B cell (primary cell): ENCODE measurements around the gene POLR2J. TPM values are rescaled to one million over a fixed set of nuclear protein-coding genes. Genes with fewer than 3 reads are reported as not detected.

Experiments
- ATAC-seq: fragments of 200-7000 bp; cut with Tn5 transposase; one replicate; pipeline ENCODE4 v1.10.0; 2021; ENCODE audit warnings: low read depth, mild to moderate bottlenecking, moderate number of reproducible peaks, moderate library complexity
- CTCF ChIA-PET: fragments of 350-600 bp; sonication (Branson Sonifier 250); formaldehyde crosslinking; loops from one replicate; lab custom pipeline; 2021; ENCODE audit warnings: antibody characterized with exemption, inconsistent platforms; lab: Charles Lee
- POLR2A ChIA-PET: fragments of 350-600 bp; sonication (Branson Sonifier 250); formaldehyde crosslinking; loops from one replicate; lab custom pipeline; 2021; ENCODE audit warnings: antibody characterized with exemption; lab: Charles Lee
- DNase-seq: peaks from one replicate; pipeline ENCODE4 v3.0.0; 2013
- H2AFZ ChIP-seq: 2 replicates; pipeline ENCODE4 v1.6.1; 2012; ENCODE audit warnings: mild to moderate bottlenecking, low read depth, low read length; ENCODE audit not compliant: insufficient read depth, poor library complexity, severe bottlenecking
- H3K27ac ChIP-seq, 2 donors: 1 replicate in 1 of 2; 2 replicates in 1 of 2; pipeline ENCODE4 v1.5.1; 2012 to 2013; ENCODE audit warnings: low read length in 2 of 2, mild to moderate bottlenecking in 2 of 2, moderate library complexity in 1 of 2
- H3K27me3 ChIP-seq, 4 experiments: fragments of 200-600 bp in 1 of 4; sonication (generic) in 1 of 4; replicated peaks in 1 of 4; 1 replicate in 2 of 4; 2 replicates in 2 of 4; pipeline versions ENCODE4 v1.6.1 to v1.7.0; 2013 to 2016; ENCODE audit warnings: low read length in 3 of 4, mild to moderate bottlenecking in 2 of 4, mixed read lengths in 1 of 4, moderate library complexity in 1 of 4; ENCODE audit not compliant: insufficient read depth in 4 of 4, control insufficient read depth in 3 of 4; ENCODE audit errors: control extremely low read depth in 1 of 4
- H3K36me3 ChIP-seq, 2 experiments: replicated peaks in 1 of 2; 1 replicate in 1 of 2; 2 replicates in 1 of 2; pipeline versions ENCODE4 v1.6.1 to v1.7.1; 2013; ENCODE audit warnings: low read length in 1 of 2; ENCODE audit not compliant: insufficient read depth in 2 of 2, control insufficient read depth in 1 of 2; ENCODE audit errors: control extremely low read depth in 1 of 2, extremely low read depth in 1 of 2
- H3K4me1 ChIP-seq, 2 donors: fragments of 200-600 bp in 1 of 2; sonication (generic) in 1 of 2; 1 replicate in 1 of 2; 2 replicates in 1 of 2; pipeline versions ENCODE4 v1.5.1 to v1.6.1; 2013 to 2017; ENCODE audit warnings: low read length in 2 of 2; ENCODE audit not compliant: control insufficient read depth in 2 of 2, insufficient read depth in 2 of 2
- H3K4me2 ChIP-seq: replicated peaks from 2 replicates; pipeline ENCODE3; 2012; ENCODE audit warnings: mild to moderate bottlenecking, low read depth, low read length; ENCODE audit not compliant: poor library complexity, severe bottlenecking
- H3K4me3 ChIP-seq, 5 experiments: fragments of 200-600 bp in 1 of 5; sonication (generic) in 1 of 5; 1 replicate in 3 of 5; 2 replicates in 2 of 5; pipeline versions ENCODE4 v1.5.1 to v1.7.0; 2011 to 2016; ENCODE audit warnings: low read length in 4 of 5, mild to moderate bottlenecking in 4 of 5, low read depth in 2 of 5, control low read depth in 1 of 5, moderate library complexity in 1 of 5; ENCODE audit not compliant: insufficient read depth in 1 of 5; ENCODE audit errors: control extremely low read depth in 1 of 5, extremely low read depth in 1 of 5
- H3K79me2 ChIP-seq: fragments of 200-600 bp; sonication (generic); one replicate; pipeline ENCODE4 v1.6.0; 2016; ENCODE audit warnings: low read length; ENCODE audit not compliant: control insufficient read depth, insufficient read depth
- H3K9ac ChIP-seq: fragments of 200-600 bp; sonication (generic); 2 replicates; pipeline ENCODE4 v1.6.1; 2017; ENCODE audit warnings: mild to moderate bottlenecking, low read length, moderate library complexity
- H3K9me3 ChIP-seq, 3 donors: one replicate each; pipeline versions ENCODE4 v1.6.1 to v1.7.1; 2013; ENCODE audit warnings: low read length in 2 of 3; ENCODE audit not compliant: control insufficient read depth in 2 of 3, insufficient read depth in 1 of 3; ENCODE audit errors: control extremely low read depth in 1 of 3
- H4K20me1 ChIP-seq: 2 replicates; pipeline ENCODE4 v1.6.0; 2012; ENCODE audit warnings: mild to moderate bottlenecking, low read length; ENCODE audit not compliant: insufficient read depth, control insufficient read depth, poor library complexity, severe bottlenecking
- H3K27ac Mint-ChIP-seq: one replicate; pipeline ENCODE4 v1.8.0; 2021; ENCODE audit warnings: mixed read lengths
- H3K27me3 Mint-ChIP-seq: one replicate; pipeline ENCODE4 v1.8.0; 2021; ENCODE audit warnings: mixed read lengths
- H3K4me1 Mint-ChIP-seq: one replicate; pipeline ENCODE4 v1.8.0; 2021; ENCODE audit warnings: mixed read lengths
- H3K4me3 Mint-ChIP-seq: one replicate; pipeline ENCODE4 v1.8.0; 2021; ENCODE audit warnings: mixed read lengths
- H3K9me3 Mint-ChIP-seq: one replicate; pipeline ENCODE4 v1.8.0; 2022; ENCODE audit warnings: mixed read lengths; ENCODE audit not compliant: insufficient read depth
- EZH2 ChIP-seq: IDR thresholded peaks from 2 replicates; pipeline ENCODE4 v1.6.1; 2012; ENCODE audit warnings: borderline replicate concordance, low read depth, mild to moderate bottlenecking, moderate library complexity, low read length; ENCODE audit not compliant: insufficient read depth, poor library complexity, severe bottlenecking
- WGBS: methylation state at CpG from one replicate; pipeline ENCODE4 v1.1.5; 2013; ENCODE audit warnings: missing lambda C conversion rate; ENCODE audit not compliant: insufficient coverage; 5-methylcytosine and 5-hydroxymethylcytosine counted together
- intact Hi-C: fragments of 100-400 bp; cut with micrococcal nuclease; formaldehyde crosslinking; loops from one replicate; pipeline ENCODE4 v1.10.0; 2022
- polyA plus RNA-seq: library from polyadenylated mRNA; depleted of rRNA; stranded (reverse); fragments of >200 nt; gene quantifications from 2 replicates; pipeline ENCODE4 v1.2.3, GENCODE V29; 2012
- total RNA-seq, 2 donors: library from RNA; stranded (reverse); fragments of 120-200 nt in 1 of 2; gene quantifications; 1 replicate in 1 of 2; 2 replicates in 1 of 2; pipeline versions ENCODE4 v1.2.3 to v1.2.4, GENCODE V29; 2013 to 2022
- TF ChIP-seq, protein P1 (sequence below): fragments of 200-600 bp; IDR thresholded peaks from one replicate; pipeline ENCODE4 v1.8.0; 2022; ENCODE audit warnings: antibody characterized with exemption, mild to moderate bottlenecking

The POLR2J gene
- total and polyA plus RNA-seq, 2 donors (not counting 1 experiment from before 2014, with no cell fraction given), result 34.0 to 83.0 TPM

DNA sequence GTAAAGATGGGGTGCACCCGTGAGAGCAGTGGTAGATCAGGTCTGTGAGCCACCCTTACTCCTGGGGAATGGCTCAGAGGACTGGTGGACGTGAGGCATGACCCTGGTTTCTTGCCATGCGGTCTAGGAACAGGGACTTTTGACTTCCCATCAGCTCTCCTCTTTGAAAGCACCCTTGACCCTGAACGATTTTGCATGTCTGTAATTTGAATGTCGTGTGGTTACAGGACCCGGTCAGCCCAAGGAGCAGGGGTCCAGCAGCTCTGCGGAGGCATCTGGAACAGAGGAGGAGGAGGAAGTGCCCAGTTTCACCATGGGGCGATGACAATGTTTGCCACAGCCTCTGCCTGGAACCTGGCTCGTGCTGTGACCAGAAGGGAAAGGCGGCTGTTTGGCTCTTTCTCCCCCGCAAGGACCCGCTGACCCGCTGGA is 53.9 kb downstream of the POLR2J start:
- H3K4me1 Mint-ChIP-seq, result peaks cover 80% of the 10 kb centered on the region
- Histone ChIP-seq H3K27me3 (no peaks in the 10 kb centered on the region), H3K36me3 (peaks cover 0 to 4% of the 10 kb centered on the region in 2 experiments), H3K9ac (peak overlapping the region; percentile 69), H3K79me2 (peaks cover 54% of the 10 kb centered on the region), H3K4me1 (peaks cover 94 to 99% of the 10 kb centered on the region in 2 donors), H2AFZ (peak overlapping the region; percentile 10), H4K20me1 (no peaks in the 10 kb centered on the region), H3K4me2 (peak overlapping the region; percentile 85), H3K9me3 (peaks cover 0 to 14% (median 0%) of the 10 kb centered on the region in 3 donors), H3K4me3 (peak overlapping the region in 2 of 5 experiments; percentile 35 to 38), H3K27ac (peak overlapping the region; percentile 100)
- ChIA-PET CTCF (interaction anchor here (0.7 to 46.3 kb wide), 5 partner anchors 14 to 31 kb away, joined by 3 to 1182 read pairs (median 13); no protein-coding TSS in a partner anchor), POLR2A (interaction anchor here (1.0 to 13.6 kb wide), 8 partner anchors 5 to 137 kb away, joined by 6 to 223 read pairs (median 30); partner anchors contain the start of gene ORAI2)
- WGBS, result 16% methylated on average over 9 of the region's 13 CpGs
- DNase-seq (peak; percentile 60), ATAC-seq (no peak)
- intact Hi-C loops, result loop anchor here (1.0 to 10.0 kb wide), 2 partner anchors 8 to 120 kb away; partner anchors contain the start of gene ORAI2
- TF ChIP-seq, protein P1, sequence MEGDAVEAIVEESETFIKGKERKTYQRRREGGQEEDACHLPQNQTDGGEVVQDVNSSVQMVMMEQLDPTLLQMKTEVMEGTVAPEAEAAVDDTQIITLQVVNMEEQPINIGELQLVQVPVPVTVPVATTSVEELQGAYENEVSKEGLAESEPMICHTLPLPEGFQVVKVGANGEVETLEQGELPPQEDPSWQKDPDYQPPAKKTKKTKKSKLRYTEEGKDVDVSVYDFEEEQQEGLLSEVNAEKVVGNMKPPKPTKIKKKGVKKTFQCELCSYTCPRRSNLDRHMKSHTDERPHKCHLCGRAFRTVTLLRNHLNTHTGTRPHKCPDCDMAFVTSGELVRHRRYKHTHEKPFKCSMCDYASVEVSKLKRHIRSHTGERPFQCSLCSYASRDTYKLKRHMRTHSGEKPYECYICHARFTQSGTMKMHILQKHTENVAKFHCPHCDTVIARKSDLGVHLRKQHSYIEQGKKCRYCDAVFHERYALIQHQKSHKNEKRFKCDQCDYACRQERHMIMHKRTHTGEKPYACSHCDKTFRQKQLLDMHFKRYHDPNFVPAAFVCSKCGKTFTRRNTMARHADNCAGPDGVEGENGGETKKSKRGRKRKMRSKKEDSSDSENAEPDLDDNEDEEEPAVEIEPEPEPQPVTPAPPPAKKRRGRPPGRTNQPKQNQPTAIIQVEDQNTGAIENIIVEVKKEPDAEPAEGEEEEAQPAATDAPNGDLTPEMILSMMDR, result no peak
- TF ChIP-seq EZH2, result no peak
- no peaks in the 10 kb centered on the region for H3K9me3 Mint-ChIP-seq
- peak overlapping the region; percentile 100 for H3K27ac Mint-ChIP-seq
- H3K4me3 Mint-ChIP-seq, result peak overlapping the region; percentile 87
- H3K27me3 Mint-ChIP-seq, result no peaks in the 10 kb centered on the region

GRCh38 chr7:102424129-102424551 is 54.6 kb downstream of the POLR2J start:
- POLR2A ChIA-PET, result interaction anchor here (1.3 to 13.6 kb wide), 4 partner anchors 4 to 21 kb away, joined by 22 to 223 read pairs (median 147); partner anchors contain the start of gene ORAI2
- CTCF ChIA-PET, result interaction anchor here (0.7 to 46.3 kb wide), 5 partner anchors 13 to 27 kb away, joined by 3 to 1182 read pairs (median 13); no protein-coding TSS in a partner anchor
- WGBS, result 74% methylated on average over 6 of the region's 12 CpGs

More at GRCh38 chr7:102424129-102424551, 54.6 kb downstream of the POLR2J start:
- Histone ChIP-seq H2AFZ (peak overlapping the region; percentile 10), H3K4me3 (no peak overlapping the region), H3K4me1 (peaks cover 94 to 99% of the 10 kb centered on the region in 2 donors), H3K79me2 (peaks cover 54% of the 10 kb centered on the region), H3K9me3 (peaks cover 0 to 14% (median 0%) of the 10 kb centered on the region in 3 donors), H3K27me3 (no peaks in the 10 kb centered on the region), H3K36me3 (peaks cover 0 to 5% of the 10 kb centered on the region in 2 experiments), H3K27ac (peak overlapping the region; percentile 100), H3K4me2 (peak overlapping the region; percentile 85), H3K9ac (no peak overlapping the region), H4K20me1 (no peaks in the 10 kb centered on the region)
- peak overlapping the region; percentile 100 for H3K27ac Mint-ChIP-seq
- DNase-seq, result no peak
- H3K4me1 Mint-ChIP-seq, result peaks cover 79% of the 10 kb centered on the region
- intact Hi-C loops, result loop anchor here (10.0 kb wide), 1 partner anchor 119 kb away; no protein-coding TSS in a partner anchor
- no peak for ATAC-seq
- peak overlapping the region; percentile 87 for H3K4me3 Mint-ChIP-seq
- TF ChIP-seq EZH2, result no peak
- TF ChIP-seq, protein P1, result no peak
- H3K9me3 Mint-ChIP-seq, result no peaks in the 10 kb centered on the region
- no peaks in the 10 kb centered on the region for H3K27me3 Mint-ChIP-seq
